Parathyroid adenoma (tissue), 2 donors: ENCODE results near the gene HLF.
A peak's percentile ranks its signal among the peaks of the same experiment; 100 is the strongest.

Experiments used
- H2AFZ ChIP-seq: fragments of 300-600 bp; sonication (generic); one replicate; pipeline ENCODE4 v1.7.0; 2017; ENCODE audit warnings: antibody characterized with exemption, mild to moderate bottlenecking
- H3K27ac ChIP-seq: fragments of 300-600 bp; sonication (generic); one replicate; pipeline ENCODE4 v1.7.0; 2017
- H3K27me3 ChIP-seq: fragments of 300-600 bp; sonication (generic); one replicate; pipeline ENCODE4 v1.7.0; 2017; ENCODE audit warnings: low read length; ENCODE audit not compliant: control insufficient read depth, insufficient read depth
- H3K36me3 ChIP-seq: fragments of 300-600 bp; sonication (generic); one replicate; pipeline ENCODE4 v1.7.0; 2017; ENCODE audit warnings: low read length; ENCODE audit not compliant: control insufficient read depth, insufficient read depth
- H3K4me1 ChIP-seq: fragments of 300-600 bp; sonication (generic); one replicate; pipeline ENCODE4 v1.7.0; 2017; ENCODE audit warnings: control low read depth
- H3K4me2 ChIP-seq: fragments of 300-600 bp; sonication (generic); one replicate; pipeline ENCODE4 v1.7.0; 2017; ENCODE audit warnings: low read length
- H3K4me3 ChIP-seq: fragments of 300-600 bp; sonication (generic); one replicate; pipeline ENCODE4 v1.7.0; 2017; ENCODE audit warnings: low read depth, low read length
- H3K79me2 ChIP-seq: fragments of 300-600 bp; sonication (generic); one replicate; pipeline ENCODE4 v1.7.0; 2017; ENCODE audit warnings: control low read depth
- H3K9ac ChIP-seq: fragments of 300-600 bp; sonication (generic); one replicate; pipeline ENCODE4 v1.7.0; 2017; ENCODE audit warnings: mild to moderate bottlenecking
- H3K9me3 ChIP-seq: fragments of 300-600 bp; sonication (generic); one replicate; pipeline ENCODE4 v1.7.0; 2017; ENCODE audit warnings: low read length; ENCODE audit not compliant: control insufficient read depth
- TF ChIP-seq, protein P1 (sequence below): fragments of 300-600 bp; sonication (generic); IDR thresholded peaks from one replicate; pipeline ENCODE4 v1.7.0; 2017; ENCODE audit warnings: antibody characterized with exemption, mild to moderate bottlenecking
- donor health status: primary hyperparathyroidism.

Gene HLF

DNA sequence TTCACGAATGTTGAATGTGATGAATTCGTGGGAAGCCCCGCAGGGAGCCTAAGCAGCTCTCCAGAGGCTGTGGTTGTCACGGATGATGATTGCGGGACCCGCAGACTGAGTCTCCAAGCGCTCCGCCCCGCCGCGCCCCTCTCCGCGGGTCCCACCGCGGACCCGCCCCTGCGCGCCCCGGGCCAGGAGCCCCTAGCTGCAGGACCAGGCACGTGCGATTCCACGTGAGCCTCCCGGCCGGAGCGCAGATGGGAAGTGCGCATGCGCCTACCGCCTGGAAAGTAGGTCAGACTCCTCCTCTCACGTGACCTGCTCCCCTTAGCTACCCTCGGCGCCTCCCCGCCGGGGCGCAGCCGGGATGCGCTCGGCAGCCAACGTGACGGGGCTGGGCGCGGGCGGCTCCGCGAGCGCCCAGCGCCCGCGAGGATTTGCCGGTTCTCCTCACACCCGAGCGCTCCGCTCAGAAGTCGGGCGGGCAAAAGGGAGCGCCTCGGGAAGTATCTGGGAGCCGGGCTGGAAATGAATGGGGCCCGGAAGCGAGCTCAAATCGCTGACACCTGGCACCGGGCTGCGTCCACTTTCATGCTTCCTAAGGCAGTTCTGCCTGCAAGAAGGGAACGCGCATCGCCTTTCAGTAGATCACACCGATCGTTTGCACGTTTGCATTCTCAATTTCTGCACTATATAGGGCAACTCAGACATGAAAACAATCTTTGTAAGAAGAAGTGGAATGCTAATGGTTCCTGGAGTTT lies 26.4 kb upstream of the HLF start:
- peaks cover 6% of the 10 kb centered on the region for H3K4me1 ChIP-seq
- H3K36me3 ChIP-seq = no peaks in the 10 kb centered on the region
- H3K9ac ChIP-seq = no peak overlapping the region
- H2AFZ ChIP-seq = peak overlapping the region; percentile 87
- peak overlapping the region; percentile 98 for H3K4me2 ChIP-seq
- TF ChIP-seq, protein P1, sequence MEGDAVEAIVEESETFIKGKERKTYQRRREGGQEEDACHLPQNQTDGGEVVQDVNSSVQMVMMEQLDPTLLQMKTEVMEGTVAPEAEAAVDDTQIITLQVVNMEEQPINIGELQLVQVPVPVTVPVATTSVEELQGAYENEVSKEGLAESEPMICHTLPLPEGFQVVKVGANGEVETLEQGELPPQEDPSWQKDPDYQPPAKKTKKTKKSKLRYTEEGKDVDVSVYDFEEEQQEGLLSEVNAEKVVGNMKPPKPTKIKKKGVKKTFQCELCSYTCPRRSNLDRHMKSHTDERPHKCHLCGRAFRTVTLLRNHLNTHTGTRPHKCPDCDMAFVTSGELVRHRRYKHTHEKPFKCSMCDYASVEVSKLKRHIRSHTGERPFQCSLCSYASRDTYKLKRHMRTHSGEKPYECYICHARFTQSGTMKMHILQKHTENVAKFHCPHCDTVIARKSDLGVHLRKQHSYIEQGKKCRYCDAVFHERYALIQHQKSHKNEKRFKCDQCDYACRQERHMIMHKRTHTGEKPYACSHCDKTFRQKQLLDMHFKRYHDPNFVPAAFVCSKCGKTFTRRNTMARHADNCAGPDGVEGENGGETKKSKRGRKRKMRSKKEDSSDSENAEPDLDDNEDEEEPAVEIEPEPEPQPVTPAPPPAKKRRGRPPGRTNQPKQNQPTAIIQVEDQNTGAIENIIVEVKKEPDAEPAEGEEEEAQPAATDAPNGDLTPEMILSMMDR = no peak
- H3K27me3 ChIP-seq = no peaks in the 10 kb centered on the region
- H3K4me3 ChIP-seq = peak overlapping the region; percentile 71
- H3K27ac ChIP-seq = peak overlapping the region; percentile 64
- H3K9me3 ChIP-seq = no peaks in the 10 kb centered on the region
- no peaks in the 10 kb centered on the region for H3K79me2 ChIP-seq

DNA sequence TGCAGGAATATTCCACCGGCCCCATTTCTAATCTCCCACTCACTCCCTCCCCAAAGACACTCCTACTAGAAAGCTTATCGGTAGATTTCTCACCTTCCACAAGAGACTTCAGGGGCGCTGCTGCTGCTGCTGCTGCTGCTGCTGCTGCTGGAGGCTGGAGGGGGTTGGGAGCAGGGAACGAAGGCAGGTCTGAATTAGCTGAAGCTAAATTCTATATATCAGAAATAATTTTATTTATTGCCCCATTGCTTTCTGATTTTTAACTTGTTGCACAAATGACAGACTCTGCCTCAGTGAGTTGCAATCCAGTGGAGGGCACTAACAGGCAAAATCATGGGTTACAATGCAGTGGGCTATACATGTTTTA lies 25.8 kb upstream of the HLF start:
- Histone ChIP-seq H3K4me1 (peaks cover 6% of the 10 kb centered on the region), H3K4me3 (peak overlapping the region; percentile 71), H3K4me2 (peak overlapping the region; percentile 98), H3K9ac (no peak overlapping the region), H3K9me3 (no peaks in the 10 kb centered on the region), H3K27ac (no peak overlapping the region), H2AFZ (peak overlapping the region; percentile 87), H3K79me2 (no peaks in the 10 kb centered on the region), H3K36me3 (no peaks in the 10 kb centered on the region), H3K27me3 (no peaks in the 10 kb centered on the region)
- TF ChIP-seq, protein P1 = no peak

DNA sequence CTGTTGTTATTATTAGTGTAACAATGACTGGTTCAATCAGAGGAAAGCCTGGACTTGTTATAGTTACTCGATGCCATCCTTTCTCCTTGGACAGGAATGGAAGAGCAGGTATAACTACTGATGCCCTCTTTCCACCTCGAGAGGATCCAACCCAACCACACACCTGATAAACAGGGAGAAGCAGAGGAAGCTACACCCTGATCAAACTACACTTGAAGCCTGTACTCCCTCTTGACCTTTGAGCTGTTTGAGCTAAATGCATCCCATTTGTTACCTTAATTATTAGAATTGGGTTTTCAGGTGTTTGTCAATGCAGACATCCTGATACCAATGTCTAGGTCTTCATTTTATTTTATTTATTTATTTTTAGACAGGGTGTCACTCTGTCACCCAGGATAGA lies 23.7 kb upstream of the HLF start:
- Histone ChIP-seq H3K4me2 (no peak overlapping the region), H3K27me3 (no peaks in the 10 kb centered on the region), H2AFZ (no peak overlapping the region), H3K4me1 (peaks cover 6% of the 10 kb centered on the region), H3K9ac (no peak overlapping the region), H3K36me3 (no peaks in the 10 kb centered on the region), H3K9me3 (no peaks in the 10 kb centered on the region), H3K79me2 (no peaks in the 10 kb centered on the region), H3K27ac (no peak overlapping the region), H3K4me3 (no peak overlapping the region)
- TF ChIP-seq, protein P1 = no peak

DNA sequence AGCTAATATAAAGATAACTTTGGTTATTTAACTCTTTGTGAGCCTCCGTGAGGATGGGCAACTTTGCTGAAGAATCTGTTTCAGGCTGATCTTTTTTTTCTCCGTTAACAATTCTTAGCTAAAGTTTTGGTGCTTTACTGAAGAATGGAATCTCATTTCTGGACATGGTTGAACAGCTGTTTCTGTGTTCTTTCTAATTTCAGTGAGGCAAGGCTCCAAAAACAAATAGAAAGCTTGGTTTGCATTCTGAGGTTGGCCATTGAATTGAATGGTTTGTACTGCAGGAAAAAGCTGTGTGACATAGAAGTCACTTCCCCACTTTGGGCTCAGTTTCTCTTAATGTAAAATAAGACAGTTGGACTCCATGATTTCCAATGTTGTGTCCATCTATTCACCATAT lies 22.3 kb upstream of the HLF start:
- Histone ChIP-seq H3K4me1 (peaks cover 6% of the 10 kb centered on the region), H3K27ac (no peak overlapping the region), H3K9ac (no peak overlapping the region), H2AFZ (no peak overlapping the region), H3K27me3 (no peaks in the 10 kb centered on the region), H3K4me2 (no peak overlapping the region), H3K9me3 (no peaks in the 10 kb centered on the region), H3K36me3 (no peaks in the 10 kb centered on the region), H3K79me2 (no peaks in the 10 kb centered on the region), H3K4me3 (no peak overlapping the region)
- TF ChIP-seq, protein P1 = no peak

DNA sequence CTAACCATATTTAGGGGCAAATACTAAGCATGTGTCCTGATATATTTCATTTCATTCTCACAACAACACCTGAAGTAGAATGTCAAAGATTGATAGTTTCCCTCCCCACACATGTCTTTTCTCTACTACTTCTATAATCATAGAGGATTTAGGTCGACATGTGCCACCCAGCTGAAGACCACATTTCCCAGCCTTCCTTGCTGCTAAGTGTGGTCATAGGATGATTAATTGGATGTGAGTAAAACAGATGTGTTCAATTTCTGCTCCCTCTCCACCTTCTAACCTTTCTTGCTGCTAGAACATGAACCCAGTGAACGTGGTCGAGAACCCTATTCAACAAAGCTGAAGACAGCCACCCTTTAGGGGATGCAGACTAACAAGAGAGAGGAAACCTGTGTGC lies 18.8 kb upstream of the HLF start:
- TF ChIP-seq, protein P1 = no peak
- no peak overlapping the region for H3K9ac ChIP-seq
- no peak overlapping the region for H3K27ac ChIP-seq

More for the DNA sequence above, 18.8 kb upstream of the HLF start:
- no peaks in the 10 kb centered on the region for H3K27me3 ChIP-seq
- no peaks in the 10 kb centered on the region for H3K79me2 ChIP-seq
- no peak overlapping the region for H3K4me3 ChIP-seq
- H3K9me3 ChIP-seq = no peaks in the 10 kb centered on the region
- H2AFZ ChIP-seq = no peak overlapping the region
- H3K36me3 ChIP-seq = no peaks in the 10 kb centered on the region
- no peaks in the 10 kb centered on the region for H3K4me1 ChIP-seq
- H3K4me2 ChIP-seq = no peak overlapping the region
